HG03442 (cell line): ENCODE results near the gene HIP1.
"Not testable (repeated sequence)": the region's sequence is repeated elsewhere in the genome, so short reads cannot be mapped to it uniquely, and the experiment has no call there.

Source experiments
- ATAC-seq: cut with Tn5 transposase; IDR thresholded peaks from one replicate; pipeline ENCODE4 v1.9.1; 2021; ENCODE audit warnings: mild to moderate bottlenecking, moderate library complexity; ENCODE audit not compliant: unreplicated experiment

The HIP1 gene

GRCh38 chr7:75738604-75738974 is at the start of gene HIP1:
Gene HIP1, minus strand, starts transcription at chr7:75738941. Its CDS starts 21 bp downstream, at chr7:75738920.
- ATAC-seq, result no peak

- not testable (repeated sequence) for ATAC-seq
Measured at GRCh38 chr7:75788154-75788847, 49.6 kb upstream of the HIP1 start.

- ATAC-seq, result not testable (repeated sequence)
Measured at GRCh38 chr7:75783058-75783457, 44.3 kb upstream of the HIP1 start.

- not testable (repeated sequence) for ATAC-seq
Measured at GRCh38 chr7:75780647-75781273, 42.0 kb upstream of the HIP1 start.

- ATAC-seq, result not testable (repeated sequence)
Measured at GRCh38 chr7:75779516-75779915, 40.8 kb upstream of the HIP1 start.

GRCh38 chr7:75779035-75779434 is 40.3 kb upstream of the HIP1 start:
- ATAC-seq, result not testable (repeated sequence)

GRCh38 chr7:75776295-75776971 is 37.7 kb upstream of the HIP1 start:
- no peak for ATAC-seq

- not testable (repeated sequence) for ATAC-seq
Measured at GRCh38 chr7:75773958-75774357, 35.2 kb upstream of the HIP1 start.

GRCh38 chr7:75772081-75773077 is 33.6 kb upstream of the HIP1 start, which contains the start of gene CCL26:
Gene CCL26, minus strand, starts transcription at chr7:75772211. Its CDS starts 35 bp downstream, at chr7:75772176.
- no peak for ATAC-seq

- ATAC-seq, result no peak
Measured at GRCh38 chr7:75771224-75771623, 32.5 kb upstream of the HIP1 start.

- ATAC-seq, result no peak
Measured at GRCh38 chr7:75762350-75762917, 23.7 kb upstream of the HIP1 start.

GRCh38 chr7:75761801-75762200 is 23.1 kb upstream of the HIP1 start:
- ATAC-seq, result not testable (repeated sequence)

- no peak for ATAC-seq
Measured at GRCh38 chr7:75758491-75758890, 19.8 kb upstream of the HIP1 start.

- no peak for ATAC-seq
Measured at GRCh38 chr7:75757860-75758259, 19.1 kb upstream of the HIP1 start.

GRCh38 chr7:75756991-75757676 is 18.4 kb upstream of the HIP1 start:
- ATAC-seq, result no peak

GRCh38 chr7:75756206-75756990 is 17.7 kb upstream of the HIP1 start:
- ATAC-seq, result no peak

- no peak for ATAC-seq
Measured at GRCh38 chr7:75743455-75743859, 4.7 kb upstream of the HIP1 start.

GRCh38 chr7:75740846-75741497 is 2.2 kb upstream of the HIP1 start:
- ATAC-seq, result no peak
